Astrocyte (in vitro differentiated cells and primary cell): ENCODE data around the gene IGSF21.

Experiments
- CTCF ChIP-seq: IDR thresholded peaks from 2 replicates; pipeline ENCODE4 v1.5.1; 2011; ENCODE audit warnings: low read depth, mild to moderate bottlenecking, inconsistent platforms, low read length, moderate library complexity; ENCODE audit not compliant: insufficient read depth
- EZH2 ChIP-seq: IDR thresholded peaks from 2 replicates; pipeline ENCODE4 v1.6.1; 2012; ENCODE audit warnings: mild to moderate bottlenecking, low read length, inconsistent platforms; ENCODE audit not compliant: insufficient read depth

- TF ChIP-seq CTCF (no peak), EZH2 (no peak)
Measured at GRCh38 chr1:18285538-18285924, 177.9 kb downstream of the IGSF21 start.
